Ovary (tissue), 9 donors: Measurements from ENCODE around the gene UPK3A. TPM values are rescaled to one million over a fixed set of nuclear protein-coding genes. Genes with fewer than 3 reads are reported as not detected.

Source experiments
- DNase-seq, 5 donors: peaks; one replicate each; pipeline ENCODE4 v3.0.0-alpha.2; 2019 to 2020
- H3K27ac ChIP-seq, 2 donors: fragments of 200-600 bp; one replicate each; pipeline versions ENCODE4 v1.5.1 to v1.8.0; 2019 to 2022
- H3K27me3 ChIP-seq: fragments of 200-600 bp; one replicate; pipeline ENCODE4 v1.8.0; 2022
- H3K36me3 ChIP-seq: fragments of 200-600 bp; sonication (generic); one replicate; pipeline ENCODE4 v1.5.1; 2019
- H3K4me1 ChIP-seq: one replicate; pipeline ENCODE4 v1.8.1; 2013; ENCODE audit warnings: mild to moderate bottlenecking, moderate library complexity; ENCODE audit not compliant: insufficient read depth
- H3K4me3 ChIP-seq: fragments of 200-600 bp; sonication (generic); one replicate; pipeline ENCODE4 v1.5.1; 2017
- H3K9me3 ChIP-seq, 2 donors: fragments of 200-600 bp in 1 of 2; sonication (generic) in 1 of 2; one replicate each; pipeline versions ENCODE4 v1.5.1 to v1.8.1; 2013 to 2019; ENCODE audit warnings: mild to moderate bottlenecking in 1 of 2, moderate library complexity in 1 of 2
- EP300 ChIP-seq: sonication (generic); formaldehyde crosslinking; IDR thresholded peaks from one replicate; pipeline ENCODE4 v1.6.1; 2017; ENCODE audit warnings: antibody characterized with exemption
- POLR2A ChIP-seq: fragments of 450-650 bp; IDR thresholded peaks from one replicate; pipeline ENCODE4 v1.6.1; 2017; ENCODE audit warnings: antibody characterized with exemption, mild to moderate bottlenecking, moderate library complexity
- WGBS, 3 donors: extraction: QIAGEN DNeasy Blood & Tissue Kit in 1 of 3; methylation state at CpG; one replicate each; pipeline versions ENCODE4 v1.1.5 to v1.1.7; 2013 to 2017; 5-methylcytosine and 5-hydroxymethylcytosine counted together
- intact Hi-C, 4 donors: fragments of 100-400 bp; cut with DNase I; formaldehyde crosslinking; loops; one replicate each; pipeline versions ENCODE4 v1.11.0 to v1.15.1; 2022 to 2023
- polyA plus RNA-seq, 2 donors: library from polyadenylated mRNA; stranded (reverse); fragments of 200-250 nt in 1 of 2; fragments of 350-450 nt in 1 of 2; fragmentation: Illumina TruSeq in 1 of 2; extraction: RNeasy Lipid Tissue Mini Kit (QIAGEN cat#74804) in 1 of 2; gene quantifications; one replicate each; pipeline ENCODE4 v1.2.3, GENCODE V29; 2013 to 2014
- total RNA-seq, 7 donors: library from RNA; depleted of rRNA in 2 of 7; stranded (reverse); fragments of >200 nt in 2 of 7; fragmentation: NEBNext Ultra II Directional in 3 of 7; extraction: Animal tissue kit (Norgen Biotek cat#: 25700) in 3 of 7; gene quantifications; one replicate each; pipeline versions ENCODE4 v1.1.0 to v1.2.4, GENCODE V29; 2016 to 2023
- TF ChIP-seq, protein P1 (sequence below), 3 donors: fragments of 450-650 bp in 2 of 3; fragments of 200-600 bp in 1 of 3; IDR thresholded peaks; one replicate each; pipeline versions ENCODE4 v1.5.1 to v1.8.0; 2016 to 2022; ENCODE audit warnings: antibody characterized with exemption in 3 of 3, mild to moderate bottlenecking in 1 of 3
- donor health status: DM: no; HTN: no; CAD: no; lungs with moderate emphysema.
- donor health status: DM: no; HTN: no; CAD: no.
- donor health status: Bipolar disorder and iron deficiency.
- donor health status: DM: yes; HTN: yes; CAD: no.
- donor health status: DM: no; HTN: no; CAD: no.
- donor health status: DM: yes; HTN: yes; CAD: no.

UPK3A gene
- total and polyA plus RNA-seq, 9 donors = 0.22 TPM; not detected in 8

DNA sequence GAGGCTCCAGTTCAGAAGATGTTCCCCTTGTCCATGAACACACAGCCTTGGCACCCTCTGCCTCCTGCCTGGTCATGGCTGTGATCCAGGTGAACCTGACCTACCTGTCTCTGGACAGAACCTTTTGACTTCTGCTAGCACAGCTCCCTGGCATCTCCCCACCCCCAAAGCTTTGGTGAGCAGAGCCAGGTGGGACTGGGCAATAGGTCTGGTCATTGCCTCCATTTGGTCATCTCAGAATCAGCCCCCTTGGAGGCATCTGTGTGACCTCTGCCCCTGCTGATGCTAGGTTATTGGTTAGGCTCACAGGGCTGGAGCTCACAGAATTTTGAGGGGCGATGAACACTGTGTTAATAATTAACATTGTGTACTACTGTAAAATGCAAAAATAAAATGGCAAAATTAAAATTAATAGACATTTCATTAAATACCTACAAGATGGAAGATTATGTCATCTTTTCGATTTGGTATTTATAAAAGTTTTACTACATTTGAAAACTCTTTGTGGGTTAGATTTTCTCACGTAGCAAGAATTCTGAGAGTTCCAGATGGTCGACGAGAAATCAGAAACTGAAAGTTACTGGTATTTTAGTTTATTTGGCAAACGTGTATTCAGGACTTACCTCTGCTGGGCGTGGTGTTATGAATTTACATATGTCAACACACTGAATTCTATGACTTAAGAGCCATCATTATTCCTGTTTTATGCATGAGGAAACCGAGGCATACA lies 35.8 kb upstream of the UPK3A start:
- WGBS, 3 donors = 33 to 54% (median 44%) methylated on average over 8 of the region's 8 CpGs
- intact Hi-C loops = loop anchor here in 1 of 4 donors (10.0 kb wide), 1 partner anchor 84 kb away; the partner anchor contains the start of gene NUP50
- Histone ChIP-seq H3K27ac (no peak overlapping the region), H3K4me3 (no peak overlapping the region), H3K9me3 (no peaks in the 10 kb centered on the region), H3K4me1 (no peaks in the 10 kb centered on the region), H3K27me3 (no peaks in the 10 kb centered on the region), H3K36me3 (no peaks in the 10 kb centered on the region)
- TF ChIP-seq EP300 (no peak), POLR2A (no peak)
- TF ChIP-seq, protein P1, sequence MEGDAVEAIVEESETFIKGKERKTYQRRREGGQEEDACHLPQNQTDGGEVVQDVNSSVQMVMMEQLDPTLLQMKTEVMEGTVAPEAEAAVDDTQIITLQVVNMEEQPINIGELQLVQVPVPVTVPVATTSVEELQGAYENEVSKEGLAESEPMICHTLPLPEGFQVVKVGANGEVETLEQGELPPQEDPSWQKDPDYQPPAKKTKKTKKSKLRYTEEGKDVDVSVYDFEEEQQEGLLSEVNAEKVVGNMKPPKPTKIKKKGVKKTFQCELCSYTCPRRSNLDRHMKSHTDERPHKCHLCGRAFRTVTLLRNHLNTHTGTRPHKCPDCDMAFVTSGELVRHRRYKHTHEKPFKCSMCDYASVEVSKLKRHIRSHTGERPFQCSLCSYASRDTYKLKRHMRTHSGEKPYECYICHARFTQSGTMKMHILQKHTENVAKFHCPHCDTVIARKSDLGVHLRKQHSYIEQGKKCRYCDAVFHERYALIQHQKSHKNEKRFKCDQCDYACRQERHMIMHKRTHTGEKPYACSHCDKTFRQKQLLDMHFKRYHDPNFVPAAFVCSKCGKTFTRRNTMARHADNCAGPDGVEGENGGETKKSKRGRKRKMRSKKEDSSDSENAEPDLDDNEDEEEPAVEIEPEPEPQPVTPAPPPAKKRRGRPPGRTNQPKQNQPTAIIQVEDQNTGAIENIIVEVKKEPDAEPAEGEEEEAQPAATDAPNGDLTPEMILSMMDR (IDR thresholded peaks at IDR 0.05) = no peak
- no peak for DNase-seq

DNA sequence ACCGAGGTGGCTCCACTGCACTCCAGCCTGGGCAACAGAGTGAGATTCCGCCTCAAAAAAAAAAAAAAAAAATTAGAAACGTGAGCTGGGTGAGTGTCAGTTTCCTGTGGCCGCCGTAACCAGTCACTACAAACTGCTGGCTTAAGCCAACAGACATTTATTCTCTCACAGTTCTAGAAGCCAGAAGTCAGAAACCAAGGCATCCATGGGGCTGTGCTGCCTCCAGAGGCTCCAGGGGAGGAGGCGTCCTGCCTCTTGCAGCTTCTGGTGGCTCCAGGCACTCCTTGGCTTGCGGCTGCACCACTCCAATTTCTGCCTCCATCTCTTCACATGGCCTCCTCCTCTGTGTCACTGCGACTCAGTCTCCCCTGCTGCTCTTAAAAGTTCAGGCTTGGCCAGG lies 32.9 kb upstream of the UPK3A start:
- H3K4me3 ChIP-seq = no peak overlapping the region
- no peaks in the 10 kb centered on the region for H3K27me3 ChIP-seq
- 82 to 89% (median 84%) methylated on average over 8 of the region's 8 CpGs for WGBS, 3 donors
- no peaks in the 10 kb centered on the region for H3K36me3 ChIP-seq
- H3K4me1 ChIP-seq = no peaks in the 10 kb centered on the region
- no peaks in the 10 kb centered on the region for H3K9me3 ChIP-seq
- TF ChIP-seq POLR2A = no peak
- TF ChIP-seq EP300 = no peak
- TF ChIP-seq, protein P1 (IDR thresholded peaks at IDR 0.05) = no peak
- no peak overlapping the region for H3K27ac ChIP-seq
- DNase-seq = no peak
- intact Hi-C loops = no loop called here

DNA sequence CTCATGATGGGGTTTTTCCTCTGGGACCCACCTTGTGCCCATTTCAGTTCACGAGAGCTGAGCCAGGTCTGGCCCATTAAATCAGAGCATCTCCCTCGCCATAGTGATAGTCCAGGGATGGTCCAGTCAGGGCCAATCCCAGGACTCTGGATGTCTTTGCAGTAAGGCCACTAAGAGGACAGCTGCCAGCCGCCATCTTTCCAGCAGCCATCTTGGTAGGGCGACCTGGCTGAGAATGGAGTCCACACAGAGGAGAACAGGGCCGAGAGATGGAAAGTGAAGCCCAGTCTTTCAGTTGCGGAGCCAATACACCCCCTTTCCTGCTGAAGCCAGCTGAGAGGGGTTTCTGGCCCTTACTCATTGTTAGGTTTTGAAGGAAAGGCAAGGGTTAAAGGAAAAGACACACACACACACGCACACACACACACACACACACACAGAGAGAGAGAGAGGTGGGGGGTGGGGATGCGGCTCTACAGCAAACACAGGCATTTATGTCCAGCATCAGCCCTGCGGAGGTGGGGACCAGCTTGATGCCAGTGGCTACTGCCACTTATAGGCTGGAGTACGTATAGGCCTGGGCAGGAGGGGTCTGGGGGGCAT lies 31.6 kb upstream of the UPK3A start:
- Histone ChIP-seq H3K4me1 (no peaks in the 10 kb centered on the region), H3K36me3 (no peaks in the 10 kb centered on the region), H3K27ac (no peak overlapping the region), H3K9me3 (no peaks in the 10 kb centered on the region), H3K4me3 (no peak overlapping the region), H3K27me3 (no peaks in the 10 kb centered on the region)
- intact Hi-C loops = no loop called here
- TF ChIP-seq EP300 = no peak
- TF ChIP-seq POLR2A = no peak
- TF ChIP-seq, protein P1 (IDR thresholded peaks at IDR 0.05) = no peak
- WGBS, 3 donors = 73 to 80% (median 76%) methylated on average over 10 of the region's 10 CpGs
- DNase-seq = no peak

DNA sequence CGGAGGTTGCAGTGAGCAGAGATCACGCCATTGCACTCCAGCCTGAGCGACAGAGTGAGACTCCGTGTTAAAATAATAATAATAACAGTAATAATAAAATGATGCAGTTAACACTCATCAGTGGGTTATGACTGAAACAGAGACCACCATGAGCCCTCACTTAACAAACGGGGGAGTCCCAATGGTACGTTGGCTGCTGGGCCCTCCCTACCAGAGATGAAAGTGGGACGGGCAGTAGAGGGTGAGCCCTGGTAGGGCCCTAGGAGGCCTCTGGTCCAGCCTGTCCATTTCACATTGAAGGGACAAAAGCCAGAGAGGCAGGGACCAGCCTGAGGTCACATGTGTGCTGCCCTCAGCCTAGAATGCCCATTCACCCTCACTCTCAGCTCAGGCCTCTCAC lies 30.4 kb upstream of the UPK3A start:
- H3K36me3 ChIP-seq = no peaks in the 10 kb centered on the region
- no peaks in the 10 kb centered on the region for H3K4me1 ChIP-seq
- H3K27ac ChIP-seq = no peak overlapping the region
- WGBS, 3 donors = 90 to 91% (median 90%) methylated on average over 7 of the region's 7 CpGs
- H3K27me3 ChIP-seq = no peaks in the 10 kb centered on the region
- no peak for TF ChIP-seq POLR2A
- no peak for TF ChIP-seq EP300
- TF ChIP-seq, protein P1 (IDR thresholded peaks at IDR 0.05) = no peak
- H3K9me3 ChIP-seq = no peaks in the 10 kb centered on the region
- intact Hi-C loops = no loop called here
- no peak overlapping the region for H3K4me3 ChIP-seq
- no peak for DNase-seq
